Neural progenitor cell (in vitro differentiated cells): ENCODE measurements around the gene OCA2.

Source experiments
- EZH2 ChIP-seq: fragments of 200-600 bp; sonication (generic); IDR thresholded peaks from 2 replicates; pipeline ENCODE4 v1.6.1; 2017; ENCODE audit warnings: antibody characterized with exemption, mild to moderate bottlenecking, moderate library complexity
- TF ChIP-seq, protein P1 (sequence below): fragments of 200-600 bp; sonication (generic); IDR thresholded peaks from 2 replicates; pipeline ENCODE4 v1.5.1; 2017; ENCODE audit warnings: antibody characterized with exemption, mild to moderate bottlenecking

DNA sequence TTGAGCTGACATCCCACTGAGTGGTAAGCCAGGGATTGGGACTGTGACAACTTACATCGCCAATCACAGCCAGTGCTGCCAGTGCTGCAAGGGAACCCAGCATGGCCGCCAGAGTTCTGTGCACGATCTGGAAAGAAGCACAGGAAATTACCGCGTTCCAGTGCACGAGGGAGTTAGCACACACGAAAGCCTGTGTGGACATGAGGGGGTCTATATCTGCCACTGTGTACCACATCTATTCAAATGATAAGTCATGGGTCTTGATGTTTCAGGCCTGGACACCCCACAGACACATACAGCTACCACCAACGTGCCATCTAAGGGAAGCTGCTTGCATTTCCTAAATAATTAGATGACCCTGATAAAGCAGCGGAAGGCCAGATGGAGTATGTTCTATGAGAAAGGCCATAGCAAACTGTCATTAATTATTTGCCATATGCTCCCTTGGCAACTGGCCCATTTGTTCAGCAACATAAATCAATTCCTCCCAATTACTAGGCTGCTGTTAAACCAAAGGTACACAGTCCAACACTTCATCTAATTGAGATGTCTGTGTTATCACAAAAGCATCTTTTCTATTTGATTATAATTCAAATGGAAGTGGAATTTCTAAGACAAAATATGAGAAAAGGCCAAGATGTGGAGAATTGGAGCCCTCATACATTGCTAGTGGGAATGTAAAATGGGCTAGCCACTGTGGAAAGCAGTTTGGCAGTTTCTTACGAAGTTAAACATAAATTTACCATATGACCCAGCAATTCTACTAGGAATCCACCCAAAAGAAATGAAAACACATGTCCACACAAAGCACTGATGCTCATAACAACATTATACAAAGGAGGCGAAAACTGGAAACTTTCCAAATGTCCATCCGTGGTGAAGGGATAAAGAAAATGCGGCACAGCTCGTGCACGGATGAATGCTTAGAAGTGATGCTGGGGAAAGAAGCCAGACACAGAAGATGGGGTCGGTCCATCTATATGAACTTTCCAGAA, 108.3 kb downstream of the OCA2 start:
- TF ChIP-seq, protein P1, sequence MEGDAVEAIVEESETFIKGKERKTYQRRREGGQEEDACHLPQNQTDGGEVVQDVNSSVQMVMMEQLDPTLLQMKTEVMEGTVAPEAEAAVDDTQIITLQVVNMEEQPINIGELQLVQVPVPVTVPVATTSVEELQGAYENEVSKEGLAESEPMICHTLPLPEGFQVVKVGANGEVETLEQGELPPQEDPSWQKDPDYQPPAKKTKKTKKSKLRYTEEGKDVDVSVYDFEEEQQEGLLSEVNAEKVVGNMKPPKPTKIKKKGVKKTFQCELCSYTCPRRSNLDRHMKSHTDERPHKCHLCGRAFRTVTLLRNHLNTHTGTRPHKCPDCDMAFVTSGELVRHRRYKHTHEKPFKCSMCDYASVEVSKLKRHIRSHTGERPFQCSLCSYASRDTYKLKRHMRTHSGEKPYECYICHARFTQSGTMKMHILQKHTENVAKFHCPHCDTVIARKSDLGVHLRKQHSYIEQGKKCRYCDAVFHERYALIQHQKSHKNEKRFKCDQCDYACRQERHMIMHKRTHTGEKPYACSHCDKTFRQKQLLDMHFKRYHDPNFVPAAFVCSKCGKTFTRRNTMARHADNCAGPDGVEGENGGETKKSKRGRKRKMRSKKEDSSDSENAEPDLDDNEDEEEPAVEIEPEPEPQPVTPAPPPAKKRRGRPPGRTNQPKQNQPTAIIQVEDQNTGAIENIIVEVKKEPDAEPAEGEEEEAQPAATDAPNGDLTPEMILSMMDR, result no peak
- TF ChIP-seq EZH2, result no peak
